ENCODE results near the gene SLC31A1.
"Not testable (repeated sequence)": the region's sequence is repeated elsewhere in the genome, so short reads cannot be mapped to it uniquely, and the experiment has no call there.

SLC31A1 gene

DNA sequence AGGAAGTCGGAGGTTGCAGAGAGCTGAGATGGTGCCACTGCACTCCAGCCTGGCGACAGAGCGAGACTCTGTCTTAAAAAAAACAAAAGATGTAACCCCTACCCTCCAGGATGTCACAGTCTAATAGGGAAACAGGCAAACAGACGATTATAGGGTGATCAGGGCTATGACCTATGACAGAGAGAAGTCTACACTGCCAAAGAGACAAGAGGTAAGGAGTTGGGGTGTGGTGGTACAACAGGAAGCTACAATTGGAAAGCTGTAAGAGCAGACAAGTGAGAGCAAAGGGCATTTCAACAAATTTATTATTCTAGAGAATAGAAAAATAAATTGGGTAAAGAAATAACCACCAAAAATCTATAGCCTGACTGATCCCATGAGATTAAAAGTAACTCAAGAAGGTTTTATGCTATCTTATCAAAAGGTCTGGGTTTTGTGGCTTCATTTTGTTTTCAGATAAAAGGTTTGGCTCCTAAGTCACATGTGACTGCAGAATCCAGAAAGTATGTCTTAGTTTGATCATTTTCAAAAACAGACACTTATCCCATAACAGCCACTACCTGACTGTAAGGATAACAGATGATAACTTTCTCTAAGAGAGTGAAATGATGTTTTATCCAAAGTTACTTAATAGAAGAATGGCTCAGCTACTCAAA, 46.7 kb downstream of the SLC31A1 start:
- DNase-seq: no peak

DNA sequence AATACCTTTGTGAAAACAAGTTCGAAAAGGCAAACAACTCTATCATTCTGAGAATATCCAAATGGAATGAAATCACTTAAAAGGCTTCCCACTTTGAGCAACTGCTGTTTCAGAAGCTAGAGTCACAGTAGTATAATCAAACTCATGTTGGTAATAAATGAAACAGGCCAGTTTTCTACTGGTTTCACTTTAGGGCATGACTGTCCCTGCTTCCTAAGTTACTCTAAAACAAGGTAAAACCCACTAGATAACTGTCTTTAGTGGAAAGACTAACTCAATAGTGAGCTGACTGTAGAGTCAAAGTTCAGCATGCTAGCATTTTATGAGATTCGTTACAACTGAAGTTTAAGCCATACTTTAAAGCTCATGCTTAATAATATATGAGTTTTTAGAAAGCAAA, 48.0 kb downstream of the SLC31A1 start:
- DNase-seq: no peak

DNA sequence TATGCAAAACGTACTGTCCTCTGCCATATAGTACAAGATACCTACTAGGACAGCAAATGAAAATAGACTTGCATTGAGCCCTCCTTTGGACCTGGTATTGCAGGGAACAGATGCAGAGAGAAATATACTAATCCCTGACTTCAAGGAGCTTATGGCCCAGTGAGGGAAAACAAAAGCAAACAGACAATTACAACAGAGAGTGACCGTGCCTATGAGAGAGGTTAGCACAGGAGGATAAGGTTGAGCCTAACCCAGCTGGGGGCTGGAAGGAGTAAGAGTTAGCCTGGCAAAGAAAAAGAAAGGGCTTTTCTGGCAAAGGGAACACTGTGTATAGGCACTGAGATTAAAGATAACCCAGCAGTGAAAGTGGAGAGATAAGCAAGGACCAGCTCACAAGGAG, 48.5 kb downstream of the SLC31A1 start:
- no peak for DNase-seq

DNA sequence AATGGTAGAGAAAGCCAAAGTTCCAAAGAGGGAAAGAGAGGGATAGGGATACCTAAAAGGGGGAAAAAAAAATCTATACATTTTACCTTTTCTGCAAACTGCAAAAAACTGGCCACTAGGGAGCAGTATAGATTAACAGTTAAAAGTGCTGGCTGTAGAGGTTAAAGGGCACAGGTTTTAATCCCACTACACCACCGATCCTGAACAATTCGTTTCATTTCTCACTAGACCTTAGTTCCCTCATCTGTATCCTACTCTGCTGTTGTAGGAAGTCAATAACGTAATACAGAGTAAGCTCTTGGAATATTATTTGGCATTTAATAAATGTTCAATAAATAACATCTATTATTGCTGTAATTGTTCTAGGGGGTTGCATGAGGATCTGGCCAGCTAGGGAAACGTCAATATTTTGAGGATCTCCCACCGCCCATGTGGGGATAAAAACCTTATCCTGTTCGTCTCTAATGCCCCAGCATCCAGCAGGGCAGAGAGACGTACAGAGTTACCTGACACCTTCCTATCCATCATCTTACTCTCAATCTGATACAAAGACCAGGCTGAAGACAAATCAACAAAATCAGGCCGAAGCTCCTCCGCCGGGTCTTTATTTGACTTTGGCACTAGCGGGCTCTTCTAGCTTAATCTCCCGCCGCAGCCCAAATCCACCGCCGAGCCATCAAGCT, 53.3 kb downstream of the SLC31A1 start:
- peak; percentile 18 for DNase-seq

DNA sequence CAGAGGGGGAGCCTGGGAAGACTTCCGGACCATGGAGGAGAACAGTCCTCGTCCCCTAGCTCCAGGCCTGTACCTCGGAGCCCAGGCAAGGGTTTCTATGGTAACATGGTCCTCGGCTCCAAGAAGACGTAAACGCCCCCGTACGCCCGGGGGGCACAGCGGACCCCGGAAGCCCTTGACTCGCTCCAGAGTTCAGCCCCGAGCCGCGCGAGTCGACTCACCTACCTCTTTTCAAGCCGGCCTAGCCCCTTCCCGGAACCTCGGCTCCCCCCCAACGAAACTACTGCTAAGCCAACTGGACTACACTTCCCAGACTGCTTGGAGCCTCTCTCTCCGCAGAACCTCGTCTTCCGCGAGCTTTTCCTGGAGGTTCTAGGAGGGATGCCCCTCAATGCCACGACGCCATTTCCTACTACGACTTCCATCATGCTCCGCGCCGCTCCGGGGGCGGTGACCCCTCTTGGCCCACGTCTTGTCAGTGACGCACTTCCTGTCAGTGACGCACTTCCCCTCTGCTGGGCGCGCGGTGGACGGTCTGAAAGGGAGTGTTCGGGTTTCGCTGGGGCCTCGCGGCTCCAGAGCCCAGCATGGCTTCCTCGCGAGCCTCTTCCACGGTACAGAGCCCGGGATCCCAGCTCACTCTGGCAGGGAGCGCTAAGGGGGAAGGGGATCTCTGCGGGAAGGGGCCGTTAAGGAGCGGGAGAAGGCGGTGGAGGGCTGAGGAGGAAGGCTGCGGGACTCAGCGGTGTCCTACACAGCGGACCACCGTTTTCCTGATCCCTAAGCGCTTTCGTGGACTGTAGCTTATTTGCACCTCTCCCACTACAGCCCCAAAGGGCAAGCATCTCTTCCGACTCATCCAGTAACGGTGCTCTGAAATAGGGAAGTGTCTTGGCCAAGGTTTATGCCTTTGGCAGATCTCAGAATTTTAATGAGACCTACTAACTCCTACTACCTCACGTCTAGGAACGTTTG, 54.1 kb downstream of the SLC31A1 start, which contains the start of the genes CDC26 and PRPF4:
CDC26 (minus strand) TSS at position 416 of the 975 bp plus-strand sequence. CDS start 3,065 bp downstream, outside the sequence.
PRPF4 (plus strand) TSS at position 502 of the 975 bp plus-strand sequence; CDS start at position 588, 86 bp downstream.
- peak; percentile 93 for DNase-seq

DNA sequence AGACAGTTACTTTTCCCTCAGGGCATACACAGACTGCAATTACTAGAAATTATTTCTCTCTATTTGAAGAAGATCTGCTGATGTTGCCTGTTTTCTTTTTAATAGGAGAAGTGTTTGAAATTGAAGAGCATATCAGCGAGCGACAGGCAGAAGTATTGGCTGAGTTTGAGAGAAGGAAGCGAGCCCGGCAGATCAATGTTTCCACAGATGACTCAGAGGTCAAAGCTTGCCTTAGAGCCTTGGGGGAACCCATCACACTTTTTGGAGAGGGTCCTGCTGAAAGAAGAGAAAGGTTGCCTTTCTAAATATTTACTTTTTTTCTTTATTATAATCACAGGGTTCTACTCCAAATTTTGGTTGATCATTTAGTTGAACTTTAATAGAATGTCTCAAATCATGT, 57.5 kb downstream of the SLC31A1 start:
- DNase-seq: no peak

DNA sequence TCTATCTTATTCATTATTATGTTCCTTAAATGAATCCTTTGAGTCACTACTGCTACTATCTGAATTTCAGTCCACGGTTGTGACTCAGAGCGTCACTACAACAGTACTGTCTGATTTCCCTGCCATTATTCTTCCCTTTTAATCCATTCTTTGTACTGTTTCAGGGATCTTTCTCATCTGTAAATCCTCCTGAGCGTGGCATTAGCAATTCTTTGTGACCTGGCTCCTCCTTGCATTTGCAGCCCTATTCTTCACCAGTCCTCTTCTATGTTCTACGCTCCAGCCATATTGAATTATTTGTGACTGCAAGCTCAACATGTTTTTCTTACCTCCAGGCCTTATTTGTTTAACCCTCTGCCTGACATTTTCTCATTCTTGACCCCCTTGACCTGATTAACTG, 60.0 kb downstream of the SLC31A1 start:
- DNase-seq: no peak

DNA sequence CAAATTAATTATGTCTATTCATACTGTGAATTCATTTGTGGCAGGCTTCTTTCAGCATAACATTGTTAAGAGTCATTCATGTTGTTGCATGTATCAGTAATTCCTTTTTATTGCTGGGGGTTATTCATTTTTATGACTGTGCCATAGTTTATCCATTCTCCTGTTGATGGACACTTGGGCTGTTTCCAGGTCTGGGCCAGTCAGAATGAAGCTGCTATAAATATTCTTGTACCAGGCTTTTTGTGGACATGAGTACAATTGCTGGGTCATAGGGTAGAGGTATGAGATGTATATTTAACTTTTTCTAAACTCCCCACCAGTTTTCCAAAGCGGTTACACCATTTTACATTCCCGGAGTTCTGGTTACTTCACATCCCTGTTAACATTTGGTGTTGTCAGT, 67.7 kb downstream of the SLC31A1 start:
- no peak for DNase-seq

DNA sequence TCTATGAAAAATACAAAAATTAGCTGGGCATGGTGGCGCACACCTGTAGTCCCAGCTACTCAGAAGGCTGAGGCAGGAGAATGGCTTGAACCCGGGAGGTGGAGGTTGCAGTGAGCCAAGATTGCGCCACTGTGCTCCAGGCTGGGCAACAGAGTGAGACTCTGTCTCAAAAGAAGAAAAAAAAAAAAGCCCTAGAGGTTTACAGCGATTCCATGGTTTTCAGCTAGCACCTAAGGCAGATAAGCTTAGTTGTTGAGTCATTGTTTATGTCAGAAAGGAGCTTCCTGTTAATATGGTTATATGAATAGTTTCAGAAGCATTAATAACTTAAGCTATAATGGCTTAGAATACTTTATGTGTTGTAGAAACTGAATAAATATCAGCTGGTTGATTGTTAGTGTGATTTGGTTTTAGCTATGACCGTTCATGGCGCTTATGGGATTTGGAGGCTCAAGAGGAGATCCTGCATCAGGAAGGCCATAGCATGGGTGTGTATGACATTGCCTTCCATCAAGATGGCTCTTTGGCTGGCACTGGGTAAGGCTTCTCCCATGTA, 68.8 kb downstream of the SLC31A1 start:
- no peak for DNase-seq

DNA sequence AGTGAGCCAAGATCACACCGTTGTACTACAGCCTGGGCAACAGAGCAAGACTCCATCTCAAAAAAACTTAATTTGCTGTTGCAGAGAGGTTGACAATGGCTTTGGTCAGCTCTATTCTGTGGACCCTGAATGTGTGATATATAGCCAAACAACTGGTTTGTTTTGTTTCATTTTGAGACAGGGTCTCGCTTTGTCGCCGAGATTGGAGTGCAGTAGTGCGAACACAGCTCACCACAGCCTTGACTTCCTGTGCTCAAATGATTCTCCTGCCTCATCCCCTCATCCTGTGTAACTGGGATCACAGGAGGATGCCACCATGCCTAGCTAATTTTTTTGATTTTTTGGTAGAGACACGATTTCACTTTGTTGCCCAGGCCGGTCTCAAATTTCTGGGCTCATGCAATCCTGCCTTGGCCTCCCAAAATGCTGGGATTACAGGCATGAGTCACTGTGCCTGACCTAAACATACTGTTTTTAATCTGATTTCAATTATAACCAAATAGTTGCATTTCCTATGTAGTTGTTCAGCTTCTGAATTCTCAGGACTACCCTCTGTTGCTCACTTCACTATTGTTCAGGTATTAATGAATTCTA, 72.0 kb downstream of the SLC31A1 start:
- no peak for DNase-seq

DNA sequence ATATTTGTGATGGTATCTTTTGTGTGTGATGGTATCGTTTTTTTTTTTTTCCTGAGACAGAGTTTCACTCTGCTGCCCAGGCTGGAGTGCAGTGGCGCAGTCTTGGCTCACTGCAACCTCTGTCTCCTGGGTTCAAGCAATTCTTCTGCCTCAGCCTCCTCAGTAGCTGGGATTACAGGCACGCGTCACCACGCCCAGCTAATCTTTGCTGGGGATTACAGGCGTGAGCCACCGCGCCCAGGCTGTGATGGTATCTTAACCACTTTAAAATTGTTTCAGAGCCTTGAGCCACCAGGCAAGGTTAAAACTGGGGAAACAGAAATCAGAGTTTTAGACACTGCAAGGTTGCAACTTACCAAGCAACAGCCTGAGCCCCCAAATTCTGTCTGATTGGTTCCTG, 74.9 kb downstream of the SLC31A1 start:
- DNase-seq: not testable (repeated sequence)

DNA sequence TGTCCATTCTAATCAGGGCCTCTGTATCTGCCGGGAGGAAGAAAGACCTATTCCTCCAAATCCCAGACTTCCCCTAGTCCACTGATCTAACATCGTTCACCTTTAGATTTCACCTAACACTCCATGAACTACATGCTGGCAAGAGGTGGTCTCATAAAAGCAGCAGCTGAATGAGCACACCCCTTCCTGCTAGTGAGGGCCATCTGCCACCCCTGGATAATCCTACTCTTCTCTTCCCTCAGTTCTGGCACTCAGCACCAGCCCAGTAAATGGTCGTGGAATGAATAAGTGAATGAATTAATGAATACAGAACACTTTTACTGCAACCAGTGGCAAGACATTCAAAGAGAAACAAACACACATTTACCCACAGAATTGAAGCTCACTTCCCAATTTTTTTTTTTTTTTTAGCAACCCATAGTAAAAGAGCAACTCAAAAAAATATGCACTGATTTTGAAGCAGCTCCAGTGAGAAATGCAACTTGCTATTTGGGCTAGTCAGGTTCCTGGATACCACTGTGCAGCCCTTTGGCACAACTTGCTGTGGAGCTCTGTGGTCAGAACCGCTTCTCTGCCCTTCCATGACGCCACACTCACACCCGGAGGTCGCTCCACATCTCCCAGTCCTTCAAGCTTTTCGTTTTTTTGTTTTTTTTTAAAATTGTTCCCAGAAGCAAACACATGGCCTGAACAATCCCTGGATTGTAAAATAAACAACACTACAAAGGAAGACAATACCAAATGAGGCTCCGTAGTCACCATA, 75.6 kb downstream of the SLC31A1 start:
- DNase-seq: no peak

DNA sequence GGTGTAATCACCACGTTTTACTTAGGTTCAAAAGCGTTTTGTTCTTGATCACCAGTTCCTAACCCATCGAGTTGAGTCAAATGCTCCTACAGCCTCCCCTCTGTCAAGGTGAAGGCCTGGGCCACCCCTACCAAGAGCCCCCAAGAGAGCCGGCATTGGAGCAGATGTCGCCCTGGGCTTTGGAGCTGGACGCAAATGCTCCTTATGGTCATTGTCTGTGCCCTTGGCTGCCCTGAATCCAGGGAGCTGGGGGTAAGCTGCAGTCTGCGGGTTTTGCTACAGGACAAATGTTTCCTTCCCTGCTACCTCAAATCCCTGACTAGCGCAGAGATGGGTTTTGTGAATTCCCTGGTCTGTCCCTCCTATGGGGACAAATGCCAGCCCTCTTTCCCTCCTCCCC, 77.0 kb downstream of the SLC31A1 start:
- no peak for DNase-seq

DNA sequence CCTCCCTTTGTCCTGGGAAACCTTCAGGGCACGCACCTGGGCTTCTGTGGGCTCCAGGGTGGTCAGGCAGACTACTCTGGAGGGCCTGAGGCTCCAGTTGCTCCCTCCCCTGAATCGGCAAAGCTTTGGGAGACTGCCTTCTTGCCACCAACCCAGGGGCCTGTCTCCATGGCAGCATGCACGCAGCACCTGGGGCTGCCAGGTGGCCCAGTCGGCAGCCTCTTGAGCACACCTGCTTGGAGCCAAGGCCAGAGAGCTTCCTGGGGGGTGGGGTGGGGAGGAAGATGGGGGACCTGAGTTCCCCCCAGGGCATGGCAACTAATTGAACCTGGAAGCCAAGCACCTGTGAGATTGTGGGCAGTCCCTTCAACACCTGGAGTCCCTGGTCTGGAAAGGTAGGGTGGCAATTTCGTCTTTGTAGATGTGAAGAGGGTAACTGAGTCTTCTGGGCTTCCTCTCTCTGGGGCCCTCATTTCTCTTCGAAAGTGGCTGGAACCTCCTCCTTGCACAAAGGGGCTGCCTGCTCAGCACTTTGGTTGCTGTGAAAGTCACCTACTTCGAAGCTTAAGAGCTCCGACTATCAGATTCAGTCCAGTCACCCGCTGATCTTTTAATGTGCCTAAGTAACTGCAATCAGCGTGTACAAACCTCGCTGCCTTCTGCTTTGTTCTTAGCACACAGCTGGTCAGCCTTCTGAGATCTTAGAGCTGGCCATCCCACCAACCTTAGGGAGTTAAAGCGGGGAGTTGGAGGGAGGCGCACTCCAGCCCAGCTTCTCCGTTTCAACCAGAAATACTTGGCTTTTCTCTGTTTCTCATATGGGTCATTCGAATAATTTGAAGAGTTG, 77.8 kb downstream of the SLC31A1 start:
- DNase-seq: no peak

DNA sequence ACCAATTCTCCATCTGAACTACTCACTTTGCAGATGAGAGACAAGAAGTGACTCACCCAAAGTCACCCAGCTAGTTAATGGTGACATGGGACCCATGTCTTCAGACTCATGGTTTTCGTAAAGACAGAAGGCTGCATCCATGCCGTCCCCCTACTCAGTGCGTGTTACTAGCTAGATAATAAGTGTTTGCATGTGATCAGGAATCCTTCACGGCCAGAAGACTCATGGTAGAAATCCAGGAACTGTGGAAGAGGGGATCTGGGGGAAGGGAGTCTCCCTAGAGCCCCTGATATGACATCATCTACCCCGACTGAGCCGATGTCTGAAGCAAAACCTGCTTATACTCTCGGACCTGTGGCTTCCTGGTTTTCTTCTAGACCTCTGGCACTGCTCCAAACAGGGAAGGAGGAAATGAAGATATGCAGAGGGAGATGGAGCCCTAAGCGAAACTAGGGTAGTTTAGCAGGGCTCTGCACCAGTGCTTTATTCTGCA, 78.5 kb downstream of the SLC31A1 start:
- no peak for DNase-seq

DNA sequence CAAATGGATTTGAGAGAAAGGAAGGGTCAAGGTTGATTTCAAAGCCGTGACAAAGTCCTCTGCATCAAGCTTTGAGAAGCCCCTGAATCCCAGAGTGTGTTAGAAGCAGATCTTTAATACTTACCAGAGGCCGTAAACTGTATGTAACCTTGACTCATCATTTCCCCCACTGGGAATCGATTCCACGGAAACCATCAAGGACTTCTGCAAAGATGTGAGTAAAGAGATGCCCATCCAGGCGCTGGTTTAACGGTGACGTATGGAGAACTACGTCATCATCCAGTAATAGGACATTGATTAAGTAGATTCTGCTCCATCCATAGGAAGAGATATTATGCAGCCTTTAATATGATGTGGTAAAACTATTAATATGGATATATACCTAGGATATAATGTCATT, 80.2 kb downstream of the SLC31A1 start:
- no peak for DNase-seq

DNA sequence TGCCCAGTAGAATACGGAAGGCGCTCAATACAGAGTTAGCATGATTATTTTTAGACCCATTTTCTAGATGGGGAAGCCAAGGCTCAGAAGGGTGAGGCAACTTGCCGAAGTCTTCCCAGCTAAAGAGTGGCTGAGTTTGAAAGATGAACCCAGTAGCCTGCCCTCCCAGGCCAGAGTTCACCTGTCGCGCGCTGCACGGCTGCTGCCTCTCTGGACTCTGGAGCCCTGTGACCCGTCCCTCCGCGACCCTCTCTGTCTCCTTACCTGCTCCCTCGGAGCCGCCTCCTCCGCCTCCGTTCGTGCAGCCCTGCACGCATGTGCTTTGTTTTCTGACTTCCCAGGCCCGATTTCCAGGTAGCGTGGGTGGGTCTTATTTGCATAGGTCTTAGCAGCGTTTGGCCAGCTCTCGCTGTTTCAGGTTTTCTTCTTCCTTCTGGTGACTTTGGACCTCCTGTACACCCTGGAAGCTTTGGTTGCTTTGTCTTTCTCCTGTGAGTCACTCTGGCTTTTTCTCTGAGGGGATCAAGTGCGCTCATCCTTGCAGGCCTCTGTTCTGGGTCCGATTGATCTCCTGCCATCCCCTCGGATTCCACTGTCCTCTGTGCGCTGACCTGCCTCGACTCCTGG, 81.6 kb downstream of the SLC31A1 start, which contains the start of gene RNF183:
RNF183 (minus strand) TSS at position 585 of the 627 bp plus-strand sequence. CDS start 5,192 bp downstream, outside the sequence.
- DNase-seq: no peak

DNA sequence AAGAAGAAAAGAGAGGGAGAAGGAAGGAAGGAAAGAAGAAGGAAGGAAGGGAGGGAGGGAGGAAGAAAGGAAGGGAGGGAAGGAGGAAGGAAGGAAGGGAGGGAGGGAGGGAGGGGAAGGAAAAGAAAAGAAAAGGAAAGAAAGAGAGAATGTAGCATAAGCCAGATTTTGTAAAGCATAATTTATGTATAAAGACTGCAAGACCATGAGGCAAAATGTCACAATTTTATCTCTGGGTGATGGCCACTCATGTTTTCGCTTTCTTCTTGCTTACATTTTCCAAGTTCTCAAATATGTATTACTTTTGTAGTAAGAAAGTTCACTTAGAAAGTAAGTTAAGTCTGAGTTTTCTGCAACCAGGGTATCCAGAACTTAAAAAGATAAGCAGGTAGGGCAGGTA, 85.2 kb downstream of the SLC31A1 start:
- no peak for DNase-seq

DNA sequence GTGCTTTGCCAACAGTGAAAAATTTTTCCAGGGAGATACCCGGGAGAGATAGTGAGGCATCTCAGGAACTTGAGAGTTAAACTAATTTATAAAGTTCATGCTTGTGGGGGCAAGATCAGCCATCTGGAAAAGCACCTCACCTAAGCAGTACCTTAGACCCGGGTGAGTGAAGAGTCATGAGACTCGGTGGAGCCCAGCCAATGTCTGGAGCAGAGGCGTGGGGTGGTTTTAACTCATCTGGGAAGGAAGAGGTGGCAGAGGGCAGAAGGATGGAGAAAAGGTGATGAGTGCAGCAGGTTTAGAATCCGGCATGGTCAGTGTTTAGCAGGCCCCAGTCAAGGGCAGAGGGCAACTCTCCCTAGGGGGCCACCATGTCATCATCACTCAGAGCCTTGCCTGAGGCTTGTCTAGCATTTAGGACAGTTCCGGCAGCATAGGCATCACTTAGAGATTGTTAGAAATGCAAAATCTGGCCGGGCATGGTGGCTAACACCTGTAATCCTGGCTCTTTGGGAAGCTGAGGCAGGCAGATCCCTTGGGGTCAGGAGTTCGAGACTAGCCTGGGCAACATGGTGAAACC, 86.1 kb downstream of the SLC31A1 start:
- no peak for DNase-seq

Data from activated gamma-delta T cell treated with Interleukin-2 at 50 U/mL for 16 hours (primary cell).